HG02885 (cell line): ENCODE measurements around the gene MYO3B.
"Not testable (repeated sequence)": the region's sequence is repeated elsewhere in the genome, so short reads cannot be mapped to it uniquely, and the experiment has no call there.

Experiments used
- ATAC-seq: cut with Tn5 transposase; IDR thresholded peaks from one replicate; pipeline ENCODE4 v1.9.1; 2021; ENCODE audit warnings: mild to moderate bottlenecking; ENCODE audit not compliant: unreplicated experiment, poor library complexity

The MYO3B gene

GRCh38 chr2:170394641-170395387 is 216.9 kb downstream of the MYO3B start:
- no peak for ATAC-seq

GRCh38 chr2:170396799-170397459 is 219.0 kb downstream of the MYO3B start:
- no peak for ATAC-seq

- ATAC-seq = no peak
These were observed 223.2 kb downstream of the MYO3B start for GRCh38 chr2:170401187-170401586.

GRCh38 chr2:170404846-170405245 is 226.9 kb downstream of the MYO3B start:
- peak; percentile 63 for ATAC-seq

- no peak for ATAC-seq
These were observed 227.4 kb downstream of the MYO3B start for GRCh38 chr2:170405326-170405725.

GRCh38 chr2:170408461-170409163 is 230.7 kb downstream of the MYO3B start:
- ATAC-seq = no peak

GRCh38 chr2:170409164-170409535 is 231.2 kb downstream of the MYO3B start:
- ATAC-seq = no peak

- ATAC-seq = no peak
These were observed 233.7 kb downstream of the MYO3B start for GRCh38 chr2:170411660-170412059.

GRCh38 chr2:170420961-170421687 is 243.2 kb downstream of the MYO3B start:
- no peak for ATAC-seq

GRCh38 chr2:170423919-170424318 is 246.0 kb downstream of the MYO3B start:
- no peak for ATAC-seq

GRCh38 chr2:170425281-170425751 is 247.4 kb downstream of the MYO3B start:
- no peak for ATAC-seq

GRCh38 chr2:170428868-170429267 is 250.9 kb downstream of the MYO3B start:
- ATAC-seq = no peak

GRCh38 chr2:170432823-170433222 is 254.9 kb downstream of the MYO3B start:
- ATAC-seq = no peak

GRCh38 chr2:170433448-170433847 is 255.5 kb downstream of the MYO3B start:
- ATAC-seq = no peak

GRCh38 chr2:170434396-170434795 is 256.4 kb downstream of the MYO3B start:
- not testable (repeated sequence) for ATAC-seq

GRCh38 chr2:170434900-170435621 is 257.1 kb downstream of the MYO3B start:
- ATAC-seq = peak; percentile 73

- ATAC-seq = no peak
These were observed 258.4 kb downstream of the MYO3B start for GRCh38 chr2:170436077-170436943.

GRCh38 chr2:170446078-170446477 is 268.1 kb downstream of the MYO3B start:
- ATAC-seq = no peak

- no peak for ATAC-seq
These were observed 271.1 kb downstream of the MYO3B start for GRCh38 chr2:170449034-170449433.
